Measurements from ENCODE around the gene YPEL5.

- TF ChIP-seq CTCF (IDR thresholded peaks at IDR 0.05) (no peak), POLR2A (IDR thresholded peaks at IDR 0.05) (no peak), POLR2AphosphoS5 (IDR thresholded peaks at IDR 0.05) (no peak), EP300 (IDR thresholded peaks at IDR 0.05) (no peak)
These were observed 12.2 kb upstream of the YPEL5 start for GRCh38 chr2:30134582-30134981.
